H9 (cell line): ENCODE results near the gene IFRD2. TPM values are rescaled to one million over a fixed set of nuclear protein-coding genes. Genes with fewer than 3 reads are reported as not detected.

Experiments
- DNase-seq: peaks from one replicate; pipeline ENCODE4 v3.0.0-alpha.2; 2017
- H2AFZ ChIP-seq: one replicate; pipeline ENCODE4 v1.6.1; 2013; ENCODE audit warnings: mild to moderate bottlenecking, low read length, control low read depth, moderate library complexity
- H2AK5ac ChIP-seq: 2 replicates; pipeline ENCODE4 v1.6.1; 2013; ENCODE audit warnings: low read length, control low read depth, mixed read lengths; ENCODE audit not compliant: insufficient read length
- H2BK120ac ChIP-seq: one replicate; pipeline ENCODE4 v1.6.1; 2013; ENCODE audit warnings: low read depth, mild to moderate bottlenecking, low read length, control low read depth, inconsistent platforms; ENCODE audit not compliant: poor library complexity, severe bottlenecking
- H2BK12ac ChIP-seq: 2 replicates; pipeline ENCODE4 v1.6.1; 2013; ENCODE audit warnings: low read length, control low read depth, mixed read lengths, low read depth; ENCODE audit not compliant: insufficient read length
- H2BK15ac ChIP-seq: 2 replicates; pipeline ENCODE4 v1.6.1; 2013; ENCODE audit warnings: low read depth, low read length, control low read depth
- H2BK20ac ChIP-seq: one replicate; pipeline ENCODE4 v1.6.1; 2013; ENCODE audit warnings: low read depth, mild to moderate bottlenecking, low read length, control low read depth, inconsistent platforms; ENCODE audit not compliant: poor library complexity, severe bottlenecking
- H2BK5ac ChIP-seq: 2 replicates; pipeline ENCODE4 v1.6.1; 2013; ENCODE audit warnings: low read length, control low read depth, mixed read lengths; ENCODE audit not compliant: insufficient read length
- H3K14ac ChIP-seq: 2 replicates; pipeline ENCODE4 v1.6.1; 2013; ENCODE audit warnings: low read length, control low read depth; ENCODE audit not compliant: insufficient read depth
- H3K18ac ChIP-seq: 2 replicates; pipeline ENCODE4 v1.6.1; 2013; ENCODE audit warnings: low read depth, mild to moderate bottlenecking, mixed read lengths, low read length, control low read depth; ENCODE audit not compliant: insufficient read length
- H3K23ac ChIP-seq: 2 replicates; pipeline ENCODE4 v1.6.1; 2013; ENCODE audit warnings: low read length, control low read depth, mixed read lengths, low read depth; ENCODE audit not compliant: insufficient read length
- H3K23me2 ChIP-seq: 2 replicates; pipeline ENCODE4 v1.6.1; 2013; ENCODE audit warnings: low read depth, mild to moderate bottlenecking, mixed read lengths, low read length, control low read depth; ENCODE audit not compliant: insufficient read length, poor library complexity, severe bottlenecking
- H3K27ac ChIP-seq: 2 replicates; pipeline ENCODE4 v1.5.1; 2013; ENCODE audit warnings: low read length, control low read depth, mixed read lengths, low read depth; ENCODE audit not compliant: insufficient read length
- H3K27me3 ChIP-seq: 2 replicates; pipeline ENCODE4 v1.6.1; 2013; ENCODE audit warnings: low read length, control low read depth, inconsistent platforms; ENCODE audit not compliant: insufficient read depth
- H3K4ac ChIP-seq: 2 replicates; pipeline ENCODE4 v1.6.1; 2013; ENCODE audit warnings: low read depth, mild to moderate bottlenecking, control low read depth, inconsistent platforms, low read length, moderate library complexity
- H3K4me1 ChIP-seq: 2 replicates; pipeline ENCODE4 v1.6.1; 2013; ENCODE audit warnings: low read length, control low read depth, inconsistent platforms; ENCODE audit not compliant: insufficient read depth
- H3K4me2 ChIP-seq: 2 replicates; pipeline ENCODE4 v1.6.1; 2013; ENCODE audit warnings: low read length, control low read depth, mixed read lengths; ENCODE audit not compliant: insufficient read length, insufficient read depth
- H3K56ac ChIP-seq: 2 replicates; pipeline ENCODE4 v1.6.1; 2013; ENCODE audit warnings: low read depth, mild to moderate bottlenecking, mixed read lengths, low read length, control low read depth; ENCODE audit not compliant: insufficient read length
- H3K79me1 ChIP-seq: 2 replicates; pipeline ENCODE4 v1.6.1; 2013; ENCODE audit warnings: low read depth, mild to moderate bottlenecking, moderate library complexity, low read length, control low read depth, inconsistent platforms; ENCODE audit not compliant: insufficient read depth, poor library complexity, severe bottlenecking
- H3K79me2 ChIP-seq: 2 replicates; pipeline ENCODE4 v1.6.1; 2013; ENCODE audit warnings: low read length, control low read depth, inconsistent platforms; ENCODE audit not compliant: insufficient read depth
- H3K9ac ChIP-seq: 2 replicates; pipeline ENCODE4 v1.6.1; 2013; ENCODE audit warnings: low read length, control low read depth, mixed read lengths; ENCODE audit not compliant: insufficient read length; ENCODE audit errors: extremely low read depth
- H3K9me3 ChIP-seq: one replicate; pipeline ENCODE4 v1.6.1; 2013; ENCODE audit warnings: low read depth, low read length, inconsistent platforms; ENCODE audit not compliant: control insufficient read depth
- H3T11ph ChIP-seq: one replicate; pipeline ENCODE4 v1.6.1; 2013; ENCODE audit warnings: mild to moderate bottlenecking, low read length, control low read depth, inconsistent platforms
- H4K20me1 ChIP-seq: one replicate; pipeline ENCODE4 v1.6.1; 2013; ENCODE audit not compliant: control insufficient read depth, insufficient read length, insufficient read depth
- H4K5ac ChIP-seq: 2 replicates; pipeline ENCODE4 v1.6.1; 2013; ENCODE audit warnings: low read depth, mild to moderate bottlenecking, mixed read lengths, low read length, control low read depth; ENCODE audit not compliant: insufficient read length
- H4K8ac ChIP-seq: replicated peaks from 2 replicates; pipeline ENCODE4 v1.6.1; 2013; ENCODE audit warnings: low read length, control low read depth, mixed read lengths, low read depth; ENCODE audit not compliant: insufficient read length
- H4K91ac ChIP-seq: 2 replicates; pipeline ENCODE4 v1.6.1; 2013; ENCODE audit warnings: low read depth, mild to moderate bottlenecking, moderate library complexity, mixed read lengths, low read length, control low read depth; ENCODE audit not compliant: insufficient read length
- H3K27ac Mint-ChIP-seq, 3 experiments: 2 replicates in 2 of 3; 3 replicates in 1 of 3; pipeline ENCODE4 v1.8.0; 2020 to 2021; ENCODE audit warnings: mixed read lengths in 3 of 3, mild to moderate bottlenecking in 1 of 3, moderate library complexity in 1 of 3
- H3K27me3 Mint-ChIP-seq: 2 replicates; pipeline ENCODE4 v1.8.0; 2021; ENCODE audit warnings: low read depth, mild to moderate bottlenecking, moderate library complexity, mixed read lengths
- H3K36me3 Mint-ChIP-seq, 3 experiments: 2 replicates in 2 of 3; 3 replicates in 1 of 3; pipeline ENCODE4 v1.8.0; 2020 to 2021; ENCODE audit warnings: low read depth in 3 of 3, mixed read lengths in 3 of 3; ENCODE audit not compliant: insufficient read depth in 1 of 3
- H3K4me1 Mint-ChIP-seq, 2 experiments: 2 replicates each; pipeline ENCODE4 v1.8.0; 2020; ENCODE audit warnings: mixed read lengths in 2 of 2
- H3K4me3 Mint-ChIP-seq, 2 experiments: 2 replicates in 1 of 2; 3 replicates in 1 of 2; pipeline ENCODE4 v1.8.0; 2020 to 2021; ENCODE audit warnings: mild to moderate bottlenecking in 2 of 2, mixed read lengths in 2 of 2, moderate library complexity in 1 of 2
- H3K9me3 Mint-ChIP-seq, 2 experiments: 2 replicates in 1 of 2; 3 replicates in 1 of 2; pipeline ENCODE4 v1.8.0; 2020; ENCODE audit warnings: mild to moderate bottlenecking in 2 of 2, mixed read lengths in 2 of 2, moderate library complexity in 1 of 2
- CTCF ChIP-seq: fragments of 200-600 bp; sonication (generic); conservative IDR thresholded peaks from 3 replicates; pipeline ENCODE4 v1.8.0; 2021; ENCODE audit warnings: antibody characterized with exemption, mild to moderate bottlenecking
- WGBS: extraction: QIAGEN DNeasy Blood & Tissue Kit; methylation state at CpG from one replicate; pipeline ENCODE4 v1.1.7; 2013; ENCODE audit warnings: missing lambda C conversion rate, low lambda C conversion rate, mixed read lengths; ENCODE audit not compliant: insufficient read length; ENCODE audit errors: extremely low coverage; 5-methylcytosine and 5-hydroxymethylcytosine counted together
- total RNA-seq: library from RNA; stranded (reverse); gene quantifications from 2 replicates; pipeline ENCODE4 v1.2.1, GENCODE V29; 2021

The IFRD2 gene
- total RNA-seq, 1 experiment from 2014 or later, result 109 TPM

DNA sequence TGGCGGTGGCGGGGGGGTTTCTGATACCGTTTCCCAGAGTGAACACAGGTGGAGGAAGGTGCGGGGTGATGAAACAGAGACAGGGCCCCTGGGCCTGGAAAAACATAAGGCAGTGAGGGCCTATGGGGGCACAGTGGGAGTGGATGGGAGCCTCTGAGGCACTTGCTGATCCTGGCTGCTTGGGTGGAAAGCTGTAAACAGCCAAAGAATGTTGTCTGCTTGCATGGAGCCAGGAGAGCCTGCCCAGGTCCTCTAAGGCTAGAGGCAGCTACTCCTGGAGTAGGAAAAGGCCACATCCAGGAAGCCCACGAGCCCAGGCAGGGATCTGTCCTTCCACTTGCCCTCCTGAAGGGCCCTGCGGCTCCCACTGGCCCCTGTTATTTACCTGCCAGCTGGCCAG lies 26.2 kb downstream of the IFRD2 start:
- Histone ChIP-seq H2BK12ac (no peak overlapping the region), H3K4me2 (no peak overlapping the region)
- no peak for DNase-seq

More for the DNA sequence above, 26.2 kb downstream of the IFRD2 start:
- H3K27ac ChIP-seq, result no peak overlapping the region
- no peak overlapping the region for H3K56ac ChIP-seq
- H4K5ac ChIP-seq, result no peak overlapping the region
- no peaks in the 10 kb centered on the region for H3K79me1 ChIP-seq
- no peak overlapping the region for H3K23ac ChIP-seq
- no peak overlapping the region for H3K14ac ChIP-seq
- H3K9me3 Mint-ChIP-seq, result no peaks in the 10 kb centered on the region
- H2BK15ac ChIP-seq, result no peak overlapping the region
- no peaks in the 10 kb centered on the region for H3K79me2 ChIP-seq
- no peak overlapping the region for H2AK5ac ChIP-seq
- WGBS, result no CpG with 5 or more reads among the region's 6 CpGs
- no peaks in the 10 kb centered on the region for H3K27me3 ChIP-seq
- H3K23me2 ChIP-seq, result no peaks in the 10 kb centered on the region
- no peaks in the 10 kb centered on the region for H3K9me3 ChIP-seq
- peak overlapping the region in 1 of 2 experiments; percentile 31; a peak in 1 of 5 replicates for H3K4me3 Mint-ChIP-seq
- peaks cover 5% of the 10 kb centered on the region; the same call in 1 of the 2 replicates for H3K27me3 Mint-ChIP-seq
- H3K18ac ChIP-seq, result no peak overlapping the region
- H4K8ac ChIP-seq, result no peak overlapping the region
- no peak overlapping the region for H2BK120ac ChIP-seq
- peak overlapping the region in 2 of 3 experiments; percentile 77 to 87; a peak in 3 of 7 replicates for H3K27ac Mint-ChIP-seq
- H3K9ac ChIP-seq, result no peak overlapping the region
- H4K91ac ChIP-seq, result peak overlapping the region; percentile 36
- H4K20me1 ChIP-seq, result no peaks in the 10 kb centered on the region
- TF ChIP-seq CTCF, result no peak
- no peak overlapping the region for H2BK20ac ChIP-seq
- no peak overlapping the region for H2AFZ ChIP-seq
- H2BK5ac ChIP-seq, result no peak overlapping the region
- H3K4me1 ChIP-seq, result peaks cover 5% of the 10 kb centered on the region; the same call in 1 of the 2 replicates
- H3K4me1 Mint-ChIP-seq, result peaks cover 46 to 66% of the 10 kb centered on the region in 2 experiments
- no peaks in the 10 kb centered on the region for H3K36me3 Mint-ChIP-seq
- no peak overlapping the region for H3T11ph ChIP-seq
- H3K4ac ChIP-seq, result no peak overlapping the region
